Measurements from ENCODE around the gene S100A2. TPM values are rescaled to one million over a fixed set of nuclear protein-coding genes. Genes with fewer than 3 reads are reported as not detected.
A peak's percentile ranks its signal among the peaks of the same experiment; 100 is the strongest.
"Not testable (repeated sequence)": the region's sequence is repeated elsewhere in the genome, so short reads cannot be mapped to it uniquely, and the experiment has no call there.

The S100A2 gene
- total RNA-seq, 1 donor from 2014 or later: 71.6 TPM

- DNase-seq: peak; percentile 87
Measured at GRCh38 chr1:153532769-153533599, 32.7 kb downstream of the S100A2 start.

- no peak for DNase-seq
Measured at GRCh38 chr1:153532181-153532580, 33.5 kb downstream of the S100A2 start.

GRCh38 chr1:153531638-153532037 is 34.0 kb downstream of the S100A2 start:
- no peak for DNase-seq

- DNase-seq: no peak
Measured at GRCh38 chr1:153527683-153528040, 38.0 kb downstream of the S100A2 start.

DNA sequence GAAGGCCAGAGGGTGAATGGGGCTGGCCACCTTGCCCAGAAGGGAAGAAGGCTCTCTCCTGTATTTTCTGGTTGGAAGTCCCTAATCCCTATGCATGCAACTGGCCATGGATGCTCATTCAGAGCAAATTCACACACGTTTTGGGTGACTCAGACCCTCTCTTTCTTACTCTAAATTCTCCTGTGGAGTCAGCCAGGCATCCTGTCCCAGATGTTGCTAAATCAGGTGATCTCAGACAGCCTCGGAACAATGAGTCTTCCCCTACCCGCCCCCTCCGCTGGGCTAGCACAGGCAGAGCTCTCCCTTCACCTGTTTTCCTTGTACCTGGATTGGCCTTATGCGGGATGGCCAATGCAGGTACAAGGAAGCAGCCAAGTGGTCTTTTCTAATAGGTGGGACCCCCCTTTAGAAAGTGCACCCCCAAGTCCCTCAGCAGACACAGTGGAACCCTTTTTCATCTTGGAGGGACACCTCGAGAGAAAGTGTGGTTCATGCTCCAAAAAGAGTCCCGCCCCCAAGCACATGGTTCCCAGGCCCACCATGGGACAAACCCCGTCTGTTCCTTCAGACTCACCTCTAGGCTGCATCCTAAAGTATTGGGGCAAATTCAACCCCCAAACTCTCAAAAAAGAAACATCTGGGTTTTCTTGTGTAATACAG is 38.5 kb downstream of the S100A2 start:
- no peak for DNase-seq

DNA sequence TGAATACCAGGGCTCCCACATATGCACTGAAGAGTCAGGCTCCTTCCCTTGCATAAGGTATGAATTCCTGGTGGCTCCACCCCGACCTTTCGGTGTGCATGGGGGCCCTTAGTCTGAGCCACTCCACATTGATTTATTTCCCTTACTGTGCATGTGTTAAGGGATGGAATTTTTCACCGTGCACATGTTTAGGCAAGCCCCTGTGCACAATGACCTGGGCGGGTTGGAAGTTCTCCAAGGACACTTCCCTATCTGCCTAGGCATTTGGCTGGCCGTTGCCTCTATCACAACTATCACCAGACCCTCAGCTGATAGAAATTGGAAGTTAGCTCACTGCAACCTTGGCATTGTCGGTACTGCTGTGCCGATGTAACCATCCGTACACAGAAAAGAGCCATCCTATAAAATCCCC is 39.5 kb downstream of the S100A2 start:
- DNase-seq: no peak

DNA sequence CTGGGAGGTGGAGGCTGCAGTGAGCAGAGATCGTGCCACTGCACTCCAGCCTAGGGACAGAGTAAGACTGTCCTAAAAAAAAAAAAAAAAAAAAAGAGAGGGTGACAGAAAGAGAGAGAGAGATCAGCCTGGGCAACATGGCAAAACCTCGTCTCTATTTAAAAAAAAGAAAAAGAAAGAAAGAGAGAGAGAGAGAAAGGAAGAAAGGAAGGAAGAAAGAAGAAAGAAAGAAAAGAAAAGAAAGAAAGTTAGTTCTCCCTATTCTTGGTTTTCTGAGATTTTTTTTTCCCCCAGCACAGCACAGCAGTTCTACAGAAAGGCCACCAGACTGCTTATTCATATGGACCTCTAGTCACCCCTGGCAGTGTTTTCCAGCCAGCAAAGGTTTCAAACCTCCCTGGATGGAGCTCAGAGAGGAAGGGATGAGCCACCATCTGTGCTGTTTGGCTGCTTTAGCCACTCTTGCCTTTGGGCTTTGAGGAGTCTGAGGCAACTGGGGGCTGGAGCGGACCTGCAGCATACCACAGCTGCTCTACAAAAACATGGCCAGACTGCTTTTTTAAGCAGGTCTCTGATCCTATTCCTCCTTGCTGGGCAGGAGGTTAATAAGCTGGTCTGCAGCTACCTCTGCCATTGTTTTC is 40.4 kb downstream of the S100A2 start:
- no peak for DNase-seq

- DNase-seq: not testable (repeated sequence)
Measured at GRCh38 chr1:153522353-153523048, 43.1 kb downstream of the S100A2 start.

DNA sequence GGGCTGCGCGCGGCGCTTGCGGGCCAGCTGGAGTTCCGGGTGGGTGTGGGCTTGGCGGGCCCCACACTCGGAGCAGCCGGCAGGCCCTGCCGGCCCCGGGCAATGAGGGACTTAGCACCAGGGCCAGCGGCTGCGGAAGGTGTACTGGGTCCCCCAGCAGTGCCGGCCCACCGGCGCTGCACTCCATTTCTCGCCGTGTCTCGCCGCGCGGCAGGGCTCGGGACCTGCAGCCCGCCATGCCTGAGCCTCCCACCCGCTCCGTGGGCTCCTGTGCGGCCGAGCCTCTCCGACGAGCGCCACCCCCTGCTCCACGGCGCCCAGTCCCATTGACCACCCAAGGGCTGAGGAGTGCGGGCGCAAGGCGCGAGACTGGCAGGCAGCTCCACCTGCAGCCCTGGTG is 43.8 kb downstream of the S100A2 start:
- DNase-seq: not testable (repeated sequence)

- no peak for DNase-seq
Measured at GRCh38 chr1:153520818-153521476, 44.7 kb downstream of the S100A2 start.

GRCh38 chr1:153520137-153520691 is 45.4 kb downstream of the S100A2 start:
- DNase-seq: not testable (repeated sequence)

GRCh38 chr1:153519242-153519641 is 46.4 kb downstream of the S100A2 start:
- no peak for DNase-seq

DNA sequence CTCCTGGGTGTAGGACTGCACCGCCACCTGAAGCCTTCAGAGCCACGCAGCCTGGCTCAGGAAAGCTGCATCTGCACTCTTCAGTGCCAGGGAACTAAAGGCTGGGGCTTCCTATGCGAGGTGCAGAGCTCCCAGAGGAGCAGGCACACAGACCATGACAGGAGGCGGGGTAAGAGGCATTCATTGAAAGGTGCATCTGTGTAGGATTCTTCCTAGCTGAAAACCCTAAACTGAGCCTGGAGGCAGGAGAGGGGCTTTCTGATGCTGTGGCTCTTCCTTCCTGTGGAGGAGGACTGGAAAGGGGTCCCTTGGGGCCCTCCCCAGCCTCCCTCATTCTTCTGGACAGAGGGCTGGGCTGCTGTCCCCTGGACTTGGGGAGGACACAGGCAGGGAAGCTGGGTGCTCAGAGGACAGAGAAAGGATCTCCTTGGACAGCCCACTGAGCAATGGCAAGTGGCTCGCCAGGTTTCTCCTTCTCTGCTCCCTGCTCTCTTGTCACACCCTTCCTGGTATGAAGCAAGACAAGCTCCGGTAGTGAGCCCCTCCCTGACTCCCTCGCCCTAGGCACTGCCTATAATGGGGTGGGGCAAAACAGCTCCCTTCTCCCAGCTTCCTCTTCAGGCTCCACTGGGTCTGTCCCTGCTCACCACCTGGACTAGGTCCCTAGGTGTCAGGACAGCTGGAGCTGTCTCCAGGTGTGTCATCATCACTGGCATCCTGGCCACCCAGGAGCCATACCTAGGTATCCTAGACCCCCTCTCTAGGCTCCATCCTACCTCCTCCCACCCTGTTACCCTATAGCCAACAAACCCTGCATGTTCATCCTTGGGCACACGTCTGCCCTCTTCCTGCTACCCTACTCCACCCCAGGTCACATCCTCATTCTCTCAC is 49.9 kb downstream of the S100A2 start:
- no peak for DNase-seq

- no peak for DNase-seq
Measured at GRCh38 chr1:153513666-153514065, 52.0 kb downstream of the S100A2 start.

- no peak for DNase-seq
Measured at GRCh38 chr1:153513023-153513422, 52.6 kb downstream of the S100A2 start.

Other genes starting within 250 kb of the S100A2 start
- gene PGLYRP4, start 217.0 kb downstream of the S100A2 start, total RNA-seq: 4.3 TPM
- 1,024 TPM for gene S100A9, start 208.0 kb downstream of the S100A2 start, total RNA-seq
- 63.8 TPM for gene S100A12, start 190.2 kb downstream of the S100A2 start, total RNA-seq
- gene S100A8, start 174.8 kb downstream of the S100A2 start, total RNA-seq: 337 TPM
- 0.30 TPM for gene S100A7A, start 149.3 kb downstream of the S100A2 start, total RNA-seq
- gene S100A7, start 105.2 kb downstream of the S100A2 start, total RNA-seq: 130 TPM
- gene S100A6, start 29.9 kb downstream of the S100A2 start, total RNA-seq: 161 TPM
- gene S100A5, start 24.9 kb downstream of the S100A2 start, total RNA-seq: not detected
- 102 TPM for gene S100A4, start 20.0 kb downstream of the S100A2 start, total RNA-seq
- gene S100A3, start 16.6 kb downstream of the S100A2 start, total RNA-seq: 36.0 TPM
- 103 TPM for gene S100A16, start 47.3 kb upstream of the S100A2 start, total RNA-seq
- 141 TPM for gene S100A14, start 50.5 kb upstream of the S100A2 start, total RNA-seq
- 17.8 TPM for gene S100A13, start 61.7 kb upstream of the S100A2 start, total RNA-seq
- 5.6 TPM for gene S100A1, start 62.6 kb upstream of the S100A2 start, total RNA-seq
- gene CHTOP, start 68.2 kb upstream of the S100A2 start, total RNA-seq: 52.1 TPM
- 33.2 TPM for gene SNAPIN, start 92.9 kb upstream of the S100A2 start, total RNA-seq
- 134 TPM for gene ILF2, start 105.1 kb upstream of the S100A2 start, total RNA-seq
- 10.6 TPM for gene NPR1, start 112.8 kb upstream of the S100A2 start, total RNA-seq
- gene INTS3, start 162.2 kb upstream of the S100A2 start, total RNA-seq: 40.5 TPM
- 25.0 TPM for gene SLC27A3, start 209.6 kb upstream of the S100A2 start, total RNA-seq